ENCODE measurements around the gene TWF2.

Gene TWF2

GRCh38 chr3:52233968-52234367, 5.0 kb downstream of the TWF2 start:
- no peak for DNase-seq (ENCODE audit: extremely low read depth, insufficient read length)
- Histone ChIP-seq H3K27me3 (replicated peaks; ENCODE audit: control insufficient read depth, insufficient read depth, low read length) (no peaks in the 10 kb centered on the region), H3K36me3 (ENCODE audit: control insufficient read depth, insufficient read depth, low read length) (peaks cover 36% of the 10 kb centered on the region), H3K4me3 (replicated peaks; ENCODE audit: low read depth, low read length) (no peak overlapping the region)
- TF ChIP-seq CTCF (IDR thresholded peaks at IDR 0.05; ENCODE audit: insufficient read depth, low read length, poor library complexity, severe bottlenecking) = no peak

GRCh38 chr3:52233108-52233591, 5.8 kb downstream of the TWF2 start:
- TF ChIP-seq CTCF (IDR thresholded peaks at IDR 0.05; ENCODE audit: insufficient read depth, low read length, poor library complexity, severe bottlenecking) = no peak
- Histone ChIP-seq H3K36me3 (ENCODE audit: control insufficient read depth, insufficient read depth, low read length) (peaks cover 40% of the 10 kb centered on the region), H3K27me3 (replicated peaks; ENCODE audit: control insufficient read depth, insufficient read depth, low read length) (no peaks in the 10 kb centered on the region), H3K4me3 (replicated peaks; ENCODE audit: low read depth, low read length) (no peak overlapping the region)
- no peak for DNase-seq (ENCODE audit: extremely low read depth, insufficient read length)

GRCh38 chr3:52232279-52233107, 6.5 kb downstream of the TWF2 start:
- no peak overlapping the region for H3K4me3 ChIP-seq (replicated peaks; ENCODE audit: low read depth, low read length)
- H3K36me3 ChIP-seq (ENCODE audit: control insufficient read depth, insufficient read depth, low read length) = peaks cover 44% of the 10 kb centered on the region
- TF ChIP-seq CTCF (IDR thresholded peaks at IDR 0.05; ENCODE audit: insufficient read depth, low read length, poor library complexity, severe bottlenecking) = no peak
- no peaks in the 10 kb centered on the region for H3K27me3 ChIP-seq (replicated peaks; ENCODE audit: control insufficient read depth, insufficient read depth, low read length)
- DNase-seq (ENCODE audit: extremely low read depth, insufficient read length) = no peak

- Histone ChIP-seq H3K27me3 (replicated peaks; ENCODE audit: control insufficient read depth, insufficient read depth, low read length) (no peaks in the 10 kb centered on the region), H3K36me3 (ENCODE audit: control insufficient read depth, insufficient read depth, low read length) (peaks cover 44% of the 10 kb centered on the region), H3K4me3 (replicated peaks; ENCODE audit: low read depth, low read length) (no peak overlapping the region)
- peak; percentile 70 for DNase-seq (ENCODE audit: extremely low read depth, insufficient read length)
- TF ChIP-seq CTCF (IDR thresholded peaks at IDR 0.05; ENCODE audit: insufficient read depth, low read length, poor library complexity, severe bottlenecking) = peak; percentile 97
Measured at GRCh38 chr3:52231502-52232278, 7.3 kb downstream of the TWF2 start.

GRCh38 chr3:52230889-52231499, 8.0 kb downstream of the TWF2 start:
- DNase-seq (ENCODE audit: extremely low read depth, insufficient read length) = no peak
- Histone ChIP-seq H3K4me3 (replicated peaks; ENCODE audit: low read depth, low read length) (no peak overlapping the region), H3K36me3 (ENCODE audit: control insufficient read depth, insufficient read depth, low read length) (peaks cover 44% of the 10 kb centered on the region), H3K27me3 (replicated peaks; ENCODE audit: control insufficient read depth, insufficient read depth, low read length) (no peaks in the 10 kb centered on the region)
- TF ChIP-seq CTCF (IDR thresholded peaks at IDR 0.05; ENCODE audit: insufficient read depth, low read length, poor library complexity, severe bottlenecking) = no peak
